Nephron (organoid): ENCODE data around the gene PTGS2.

ENCODE experiments used
- H3K27ac Mint-ChIP-seq, 3 experiments: 2 replicates each; pipeline ENCODE4 v1.8.0; 2020; ENCODE audit warnings: mixed read lengths in 3 of 3, mild to moderate bottlenecking in 2 of 3, moderate library complexity in 1 of 3
- H3K27me3 Mint-ChIP-seq: 2 replicates; pipeline ENCODE4 v1.8.0; 2021; ENCODE audit warnings: low read depth, mild to moderate bottlenecking, moderate library complexity, mixed read lengths
- H3K36me3 Mint-ChIP-seq: 2 replicates; pipeline ENCODE4 v1.8.0; 2020; ENCODE audit warnings: low read depth, mixed read lengths
- H3K4me1 Mint-ChIP-seq: 2 replicates; pipeline ENCODE4 v1.8.0; 2020; ENCODE audit warnings: mixed read lengths
- H3K4me3 Mint-ChIP-seq, 3 experiments: 2 replicates each; pipeline ENCODE4 v1.8.0; 2020; ENCODE audit warnings: mild to moderate bottlenecking in 3 of 3, mixed read lengths in 3 of 3, moderate library complexity in 2 of 3
- H3K9me3 Mint-ChIP-seq: 2 replicates; pipeline ENCODE4 v1.8.0; 2020; ENCODE audit warnings: mixed read lengths
- TF ChIP-seq, protein P1 (sequence below), 3 experiments: fragments of 200-600 bp; sonication (generic); IDR thresholded peaks; one replicate each; pipeline ENCODE4 v1.5.0; 2021; ENCODE audit warnings: antibody characterized with exemption in 3 of 3; ENCODE audit not compliant: unreplicated experiment in 3 of 3

Gene PTGS2

DNA sequence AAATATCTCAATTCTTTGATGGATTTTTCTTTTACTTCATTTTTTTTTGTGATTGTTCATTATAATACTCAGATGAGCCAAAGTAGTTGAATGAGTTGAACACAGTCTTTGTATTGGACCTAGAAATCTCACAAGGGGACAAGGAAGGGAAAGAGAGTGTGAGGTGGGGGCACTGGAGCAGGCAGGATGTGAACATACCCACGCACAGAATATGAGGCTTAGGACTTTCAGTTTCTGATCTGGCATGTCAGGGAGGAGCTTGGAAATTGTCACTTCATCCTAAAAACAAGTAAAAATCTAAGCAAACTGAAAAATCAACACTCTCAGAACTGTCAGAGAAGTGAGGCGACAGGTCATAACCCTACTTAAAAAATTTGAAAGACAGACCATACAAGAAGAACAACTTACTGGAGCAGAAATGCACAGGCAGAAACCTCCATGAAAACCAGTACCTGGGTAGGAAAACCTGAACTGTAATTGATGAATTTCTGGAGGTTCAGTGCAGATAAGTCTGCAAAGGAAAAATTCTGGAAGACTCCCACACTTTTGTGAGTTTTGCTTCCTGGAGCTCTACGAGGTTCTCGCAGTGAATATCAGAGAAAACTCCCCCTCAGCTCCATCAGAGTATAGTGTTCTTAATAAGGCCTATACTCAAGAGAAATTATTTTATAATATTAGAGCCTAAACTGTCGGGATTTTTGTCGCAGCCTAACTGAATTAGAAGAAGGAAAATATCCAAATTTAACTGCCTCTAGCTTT, 3.6 kb upstream of the PTGS2 start:
- peaks cover 29% of the 10 kb centered on the region for H3K27me3 Mint-ChIP-seq
- no peak overlapping the region for H3K4me3 Mint-ChIP-seq
- H3K36me3 Mint-ChIP-seq: no peaks in the 10 kb centered on the region
- peaks cover 16% of the 10 kb centered on the region for H3K4me1 Mint-ChIP-seq
- no peak overlapping the region for H3K27ac Mint-ChIP-seq
- peaks cover 14% of the 10 kb centered on the region for H3K9me3 Mint-ChIP-seq
- TF ChIP-seq, protein P1, sequence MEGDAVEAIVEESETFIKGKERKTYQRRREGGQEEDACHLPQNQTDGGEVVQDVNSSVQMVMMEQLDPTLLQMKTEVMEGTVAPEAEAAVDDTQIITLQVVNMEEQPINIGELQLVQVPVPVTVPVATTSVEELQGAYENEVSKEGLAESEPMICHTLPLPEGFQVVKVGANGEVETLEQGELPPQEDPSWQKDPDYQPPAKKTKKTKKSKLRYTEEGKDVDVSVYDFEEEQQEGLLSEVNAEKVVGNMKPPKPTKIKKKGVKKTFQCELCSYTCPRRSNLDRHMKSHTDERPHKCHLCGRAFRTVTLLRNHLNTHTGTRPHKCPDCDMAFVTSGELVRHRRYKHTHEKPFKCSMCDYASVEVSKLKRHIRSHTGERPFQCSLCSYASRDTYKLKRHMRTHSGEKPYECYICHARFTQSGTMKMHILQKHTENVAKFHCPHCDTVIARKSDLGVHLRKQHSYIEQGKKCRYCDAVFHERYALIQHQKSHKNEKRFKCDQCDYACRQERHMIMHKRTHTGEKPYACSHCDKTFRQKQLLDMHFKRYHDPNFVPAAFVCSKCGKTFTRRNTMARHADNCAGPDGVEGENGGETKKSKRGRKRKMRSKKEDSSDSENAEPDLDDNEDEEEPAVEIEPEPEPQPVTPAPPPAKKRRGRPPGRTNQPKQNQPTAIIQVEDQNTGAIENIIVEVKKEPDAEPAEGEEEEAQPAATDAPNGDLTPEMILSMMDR (IDR thresholded peaks at IDR 0.05; ENCODE audit: unreplicated experiment in 3 of 3): no peak

DNA sequence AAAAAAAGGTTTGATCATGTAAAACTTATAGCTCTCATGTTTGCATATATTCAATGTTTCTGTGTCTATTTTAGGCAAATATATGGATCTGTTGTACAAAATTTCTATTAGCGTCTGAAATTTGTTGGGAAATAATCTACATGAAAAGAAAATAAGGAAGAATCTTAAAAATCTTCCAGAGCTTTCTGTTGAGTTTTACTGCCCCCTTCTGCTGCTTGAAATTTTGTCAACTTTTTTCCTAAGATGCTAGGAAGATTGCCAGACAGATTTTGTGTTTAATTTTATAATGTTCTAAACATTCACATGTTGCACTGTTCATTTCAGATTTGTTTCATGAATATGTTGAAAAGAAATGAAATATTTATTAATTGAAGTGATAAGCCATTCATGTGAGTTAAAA, 2.5 kb upstream of the PTGS2 start:
- TF ChIP-seq, protein P1 (IDR thresholded peaks at IDR 0.05; ENCODE audit: unreplicated experiment in 3 of 3): peak in 1 of 3 experiments; percentile 26
- Mint-ChIP-seq H3K4me1 (peaks cover 16% of the 10 kb centered on the region), H3K9me3 (peaks cover 11% of the 10 kb centered on the region), H3K36me3 (no peaks in the 10 kb centered on the region), H3K4me3 (no peak overlapping the region), H3K27ac (no peak overlapping the region), H3K27me3 (peaks cover 36% of the 10 kb centered on the region)

DNA sequence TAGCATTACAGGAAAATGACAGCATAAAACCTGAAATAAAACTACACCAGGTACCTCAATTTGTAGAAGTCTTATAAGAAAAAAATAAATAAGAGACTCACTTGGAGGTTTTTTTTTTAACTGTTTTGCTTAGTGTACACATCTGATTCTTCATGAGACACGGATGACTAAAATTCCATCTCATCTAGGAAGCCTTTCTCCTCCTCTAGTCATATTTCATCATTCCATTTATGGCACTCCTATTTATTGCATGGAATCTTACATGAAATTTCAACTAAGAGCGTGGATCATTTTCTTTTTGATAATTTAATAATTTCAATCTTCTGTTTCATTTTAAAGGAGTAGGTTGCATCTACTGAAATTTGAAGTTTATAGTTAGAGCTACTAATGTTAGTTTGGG, 1.6 kb upstream of the PTGS2 start:
- TF ChIP-seq, protein P1 (IDR thresholded peaks at IDR 0.05; ENCODE audit: unreplicated experiment in 3 of 3): no peak
- Mint-ChIP-seq H3K36me3 (no peaks in the 10 kb centered on the region), H3K27me3 (peaks cover 36% of the 10 kb centered on the region), H3K4me1 (peaks cover 16% of the 10 kb centered on the region), H3K9me3 (peaks cover 3% of the 10 kb centered on the region), H3K27ac (no peak overlapping the region), H3K4me3 (peak overlapping the region in 1 of 3 experiments; percentile 12)

DNA sequence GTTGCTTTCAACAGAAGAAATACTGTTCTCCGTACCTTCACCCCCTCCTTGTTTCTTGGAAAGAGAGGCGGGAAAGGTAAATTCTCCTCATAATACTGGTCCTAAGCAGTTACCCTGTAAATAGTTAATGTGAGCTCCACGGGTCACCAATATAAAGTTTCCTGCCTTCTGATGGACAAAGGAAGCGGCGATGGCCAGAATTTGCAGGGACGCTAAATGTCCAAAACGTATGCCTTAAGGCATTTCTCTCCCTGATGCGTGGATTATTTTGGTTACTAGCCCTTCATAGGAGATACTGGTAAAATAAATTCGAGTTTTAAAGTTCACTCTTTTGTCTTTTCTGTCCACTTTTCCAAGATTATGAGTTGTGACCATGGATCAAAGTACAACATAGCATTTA, 898 bp upstream of the PTGS2 start:
- TF ChIP-seq, protein P1 (IDR thresholded peaks at IDR 0.05; ENCODE audit: unreplicated experiment in 3 of 3): no peak
- peak overlapping the region in 2 of 3 experiments; percentile 53 to 85 for H3K27ac Mint-ChIP-seq
- peak overlapping the region; percentile 85 to 90 (median 88) for H3K4me3 Mint-ChIP-seq
- H3K4me1 Mint-ChIP-seq: peaks cover 16% of the 10 kb centered on the region
- H3K9me3 Mint-ChIP-seq: no peaks in the 10 kb centered on the region
- peaks cover 36% of the 10 kb centered on the region for H3K27me3 Mint-ChIP-seq
- H3K36me3 Mint-ChIP-seq: no peaks in the 10 kb centered on the region

DNA sequence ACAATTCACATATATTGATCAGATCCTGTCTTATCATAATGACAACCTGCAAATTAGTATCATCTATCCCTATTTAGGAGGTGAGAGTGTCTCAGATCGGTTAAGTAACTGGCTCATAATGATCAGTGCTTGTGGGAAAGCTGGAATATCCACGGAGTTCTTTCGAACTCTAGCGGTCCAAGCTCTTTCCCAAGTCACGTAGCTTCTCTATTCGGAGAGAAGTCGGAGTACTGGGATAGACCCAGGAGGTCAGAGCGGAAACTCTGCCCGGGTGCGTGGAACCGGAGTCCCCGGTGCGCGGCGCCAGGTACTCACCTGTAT, 339 bp downstream of the PTGS2 start:
- Mint-ChIP-seq H3K27me3 (peaks cover 36% of the 10 kb centered on the region), H3K36me3 (no peaks in the 10 kb centered on the region), H3K4me1 (peaks cover 16% of the 10 kb centered on the region), H3K4me3 (peak overlapping the region; percentile 85 to 90 (median 88)), H3K27ac (peak overlapping the region in 2 of 3 experiments; percentile 53 to 85), H3K9me3 (no peaks in the 10 kb centered on the region)
- TF ChIP-seq, protein P1 (IDR thresholded peaks at IDR 0.05; ENCODE audit: unreplicated experiment in 3 of 3): no peak

DNA sequence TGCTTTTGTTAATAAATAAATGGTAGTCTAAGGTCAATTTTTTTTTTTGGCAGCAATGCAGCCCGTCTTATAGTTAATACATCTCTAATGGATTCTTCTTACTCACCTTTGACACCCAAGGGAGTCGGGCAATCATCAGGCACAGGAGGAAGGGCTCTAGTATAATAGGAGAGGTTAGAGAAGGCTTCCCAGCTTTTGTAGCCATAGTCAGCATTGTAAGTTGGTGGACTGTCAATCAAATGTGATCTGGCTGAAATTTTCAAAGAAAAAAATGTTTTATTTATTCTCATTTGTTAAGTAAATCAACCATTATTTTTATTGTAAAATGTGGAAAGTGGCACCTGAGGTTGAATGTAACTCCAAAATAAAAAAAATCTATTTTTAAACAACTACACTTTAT, 2.1 kb downstream of the PTGS2 start:
- no peak overlapping the region for H3K4me3 Mint-ChIP-seq
- H3K27me3 Mint-ChIP-seq: peaks cover 36% of the 10 kb centered on the region
- no peaks in the 10 kb centered on the region for H3K9me3 Mint-ChIP-seq
- no peaks in the 10 kb centered on the region for H3K36me3 Mint-ChIP-seq
- H3K4me1 Mint-ChIP-seq: peaks cover 16% of the 10 kb centered on the region
- H3K27ac Mint-ChIP-seq: no peak overlapping the region
- TF ChIP-seq, protein P1 (IDR thresholded peaks at IDR 0.05; ENCODE audit: unreplicated experiment in 3 of 3): no peak
